HG03045 (cell line): ENCODE data around the gene COG3.
A peak's percentile ranks its signal among the peaks of the same experiment; 100 is the strongest.

Source experiments
- ATAC-seq: cut with Tn5 transposase; IDR thresholded peaks from one replicate; pipeline ENCODE4 v1.9.1; 2021; ENCODE audit warnings: mild to moderate bottlenecking, moderate library complexity; ENCODE audit not compliant: unreplicated experiment

COG3 gene

DNA sequence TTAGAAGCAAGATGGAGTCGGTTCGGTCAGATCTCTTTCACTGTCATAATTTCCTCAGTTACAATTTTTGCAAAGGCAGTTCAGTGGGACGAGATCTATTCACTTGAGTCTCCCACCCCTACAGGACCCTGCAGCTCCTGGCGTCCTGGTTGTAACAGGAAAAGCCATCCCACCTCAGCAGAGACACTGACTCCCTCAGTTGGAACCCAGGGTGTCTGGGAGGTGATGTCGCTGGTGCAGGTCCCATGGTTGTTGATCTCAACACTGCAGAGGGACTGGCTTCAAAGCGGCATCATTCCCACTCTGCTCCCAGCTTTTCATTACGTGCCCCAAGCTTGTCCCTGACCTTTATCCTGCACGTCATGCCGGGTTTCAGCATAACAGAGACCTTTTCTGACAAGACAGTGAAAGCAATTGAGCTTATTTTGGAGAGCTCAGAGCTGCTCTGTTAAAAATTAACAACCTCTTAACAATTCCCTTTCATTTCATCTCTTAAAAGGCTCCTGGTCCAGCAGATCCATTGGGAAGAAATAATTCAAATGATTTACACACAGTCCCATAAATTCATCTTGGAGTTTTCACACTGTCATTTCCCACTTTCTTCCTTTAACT, 17.6 kb upstream of the COG3 start:
- no peak for ATAC-seq

GRCh38 chr13:45448965-45449559, 15.7 kb upstream of the COG3 start:
- no peak for ATAC-seq

GRCh38 chr13:45451282-45451681, 13.5 kb upstream of the COG3 start:
- ATAC-seq, result no peak

GRCh38 chr13:45454204-45454603, 10.5 kb upstream of the COG3 start:
- ATAC-seq, result no peak

DNA sequence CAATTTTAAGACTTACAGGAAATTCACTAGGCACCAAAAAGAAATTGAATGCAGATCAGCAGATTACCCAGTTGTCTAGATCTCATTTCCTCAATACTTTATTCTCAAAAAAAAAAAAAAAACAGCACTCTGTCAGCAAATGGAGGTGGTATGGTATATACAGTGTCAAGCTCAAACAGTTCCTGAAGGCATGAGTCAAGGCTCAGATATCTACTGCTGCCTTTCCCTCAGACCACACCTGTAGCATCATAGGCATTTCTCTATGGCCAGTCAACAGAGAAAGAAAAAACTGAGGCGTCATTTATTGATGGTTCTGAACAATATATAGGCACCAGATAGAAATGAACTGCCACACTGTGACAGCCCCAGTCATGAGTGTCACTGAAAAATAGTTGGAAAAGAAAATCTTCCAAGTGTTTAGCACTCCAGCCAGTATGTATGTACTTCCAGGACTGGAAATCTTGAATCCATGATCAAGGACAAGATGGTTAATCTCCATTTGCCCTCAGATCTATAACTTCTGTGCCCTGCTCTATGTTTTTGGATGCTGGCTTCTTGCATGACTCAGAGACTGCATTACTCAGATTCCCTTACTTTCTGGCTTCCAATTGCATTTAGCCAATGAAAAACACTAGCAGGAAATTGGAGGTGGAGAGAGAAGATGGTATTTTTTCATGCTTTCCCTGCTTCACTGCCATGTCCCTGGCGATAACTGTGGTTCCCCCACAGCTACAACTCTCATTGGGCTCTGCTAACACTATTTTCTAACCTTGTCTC, 8.4 kb upstream of the COG3 start:
- ATAC-seq, result no peak

GRCh38 chr13:45464141-45464686, 525 bp upstream of the COG3 start:
- no peak for ATAC-seq

GRCh38 chr13:45466359-45466758, 1.6 kb downstream of the COG3 start:
- no peak for ATAC-seq

DNA sequence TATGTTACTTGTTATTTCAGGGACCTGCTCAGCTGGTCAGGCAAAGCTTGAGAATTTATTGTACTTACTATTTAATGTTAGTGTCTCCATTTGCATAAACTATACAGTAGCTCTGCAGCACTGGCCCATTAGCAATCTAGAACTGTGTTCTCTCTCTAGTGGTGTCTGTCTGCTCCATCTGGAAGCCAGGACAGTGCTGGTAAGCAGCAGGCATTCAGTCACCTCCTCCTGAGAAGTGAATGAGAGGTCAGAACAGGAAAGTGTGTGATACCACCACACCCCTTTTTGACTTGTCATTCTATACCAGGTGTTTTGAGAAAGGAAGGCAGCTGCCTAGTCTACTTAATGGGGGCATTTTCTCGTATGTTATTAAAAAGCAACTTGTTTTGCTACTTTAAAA, 3.9 kb downstream of the COG3 start:
- no peak for ATAC-seq

DNA sequence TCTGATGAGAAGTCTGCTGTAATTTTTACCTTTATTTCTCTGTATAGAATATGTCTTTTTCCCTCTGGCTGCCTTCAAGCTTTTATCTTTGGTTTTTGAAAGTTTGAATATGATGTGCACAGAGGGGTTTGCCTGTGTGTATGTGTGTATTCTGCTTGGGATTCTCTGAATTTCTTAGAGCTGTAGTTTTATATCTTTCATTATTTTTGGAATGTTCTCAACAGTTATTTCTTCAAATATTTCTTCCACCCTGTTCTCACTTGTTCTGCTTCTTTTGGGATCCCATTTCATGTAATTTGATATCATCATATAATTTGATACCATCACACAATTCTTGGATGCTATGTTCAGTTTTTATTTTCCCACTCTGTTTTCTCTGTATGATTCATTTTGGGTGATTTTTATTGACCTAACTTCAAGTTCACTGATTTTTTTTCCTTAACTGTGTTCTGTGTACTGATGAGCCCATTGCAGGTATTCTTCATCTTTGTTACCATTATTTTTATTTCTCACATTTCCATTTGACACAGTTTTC, 7.5 kb downstream of the COG3 start:
- ATAC-seq, result no peak

- no peak for ATAC-seq
Measured at GRCh38 chr13:45473627-45474026, 8.9 kb downstream of the COG3 start.

DNA sequence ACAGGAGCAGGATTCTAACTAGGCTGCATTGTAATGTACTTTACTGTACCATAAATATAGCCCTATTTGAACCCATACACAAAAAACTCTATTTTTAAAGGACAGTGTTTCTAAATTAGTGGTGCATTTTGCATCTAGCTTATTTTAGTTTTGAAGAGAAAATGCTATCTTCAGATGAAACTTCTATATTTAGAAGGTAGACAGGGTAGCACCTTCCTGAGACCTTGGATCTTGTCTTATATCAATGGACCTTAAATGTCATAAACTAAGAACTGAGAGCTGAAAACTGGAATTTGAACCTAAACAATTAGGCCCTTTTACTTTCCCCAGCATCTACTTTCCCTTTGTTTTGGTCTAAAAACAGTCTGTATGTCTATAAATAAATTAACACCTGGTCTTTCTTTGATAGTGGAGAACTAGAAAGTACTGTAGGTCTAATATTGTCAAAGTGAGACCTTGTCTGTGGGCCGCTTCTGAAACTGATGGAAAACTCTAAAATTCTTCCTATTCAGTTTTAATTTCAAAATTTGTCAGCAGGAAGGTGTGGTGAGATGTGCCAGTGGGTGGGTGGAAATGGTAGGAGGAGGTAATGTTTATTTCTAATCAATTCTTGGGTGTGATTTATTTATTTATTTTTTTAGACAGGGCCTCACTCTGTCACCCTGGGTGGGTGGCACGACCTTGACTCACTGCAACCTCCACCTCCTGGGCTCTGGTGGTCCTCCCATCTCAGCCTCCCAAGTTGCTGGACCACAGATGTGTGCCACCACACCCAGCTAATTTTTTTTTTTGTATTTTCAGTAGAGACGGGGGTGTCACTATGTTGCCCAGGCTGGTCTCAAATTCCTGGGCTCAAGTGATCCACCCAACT, 10.1 kb downstream of the COG3 start:
- ATAC-seq, result peak; percentile 65

- ATAC-seq, result no peak
Measured at GRCh38 chr13:45479661-45480060, 14.9 kb downstream of the COG3 start.

- ATAC-seq, result no peak
Measured at GRCh38 chr13:45481688-45482087, 16.9 kb downstream of the COG3 start.

DNA sequence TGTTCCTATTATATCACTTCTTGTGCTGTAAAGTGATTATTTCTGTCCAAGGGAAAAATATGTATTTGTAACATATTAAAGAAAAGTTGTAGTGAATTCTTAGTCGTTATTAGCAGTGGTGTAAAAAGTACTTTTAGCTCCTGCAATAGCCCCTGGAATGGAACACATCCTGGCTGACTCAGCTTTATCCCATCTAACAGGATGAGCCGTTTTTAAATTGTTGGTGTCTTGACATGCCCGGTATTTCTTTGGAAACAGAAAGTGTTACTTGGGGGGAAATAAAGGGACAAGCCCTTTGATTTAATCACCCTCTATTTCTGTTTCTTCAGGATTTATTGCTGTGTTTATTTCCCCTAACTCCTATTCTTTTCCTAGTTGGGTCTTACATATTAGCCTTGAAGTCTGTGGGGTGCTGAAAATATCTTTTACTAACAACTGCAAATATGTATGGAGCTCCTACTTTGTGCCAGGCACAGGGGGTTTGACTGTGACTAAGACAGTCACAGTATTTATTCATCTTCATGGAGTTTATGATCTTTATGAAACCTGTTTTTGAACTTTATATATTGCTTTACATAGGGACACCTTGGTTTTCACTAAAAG, 17.9 kb downstream of the COG3 start:
- ATAC-seq, result no peak

- ATAC-seq, result no peak
Measured at GRCh38 chr13:45487604-45488003, 22.9 kb downstream of the COG3 start.

DNA sequence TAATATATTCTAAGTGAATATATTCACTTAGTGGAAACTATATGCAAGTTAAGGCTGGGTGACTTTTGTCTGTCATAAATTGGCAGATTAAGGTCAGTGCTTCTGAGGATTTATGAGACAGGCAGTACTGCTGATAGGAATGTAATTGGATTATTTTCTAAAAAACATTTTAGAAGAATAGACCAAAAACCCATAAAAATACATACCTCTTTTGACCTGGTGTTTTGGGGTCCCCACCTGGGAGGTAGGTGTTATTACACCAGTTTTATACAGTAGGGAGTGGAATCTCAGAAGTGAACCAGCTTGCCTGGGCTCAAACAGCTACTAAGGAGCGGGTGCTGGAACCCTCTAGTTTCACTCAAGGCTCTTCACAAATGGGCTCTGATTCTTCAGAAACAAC, 25.3 kb downstream of the COG3 start:
- no peak for ATAC-seq

DNA sequence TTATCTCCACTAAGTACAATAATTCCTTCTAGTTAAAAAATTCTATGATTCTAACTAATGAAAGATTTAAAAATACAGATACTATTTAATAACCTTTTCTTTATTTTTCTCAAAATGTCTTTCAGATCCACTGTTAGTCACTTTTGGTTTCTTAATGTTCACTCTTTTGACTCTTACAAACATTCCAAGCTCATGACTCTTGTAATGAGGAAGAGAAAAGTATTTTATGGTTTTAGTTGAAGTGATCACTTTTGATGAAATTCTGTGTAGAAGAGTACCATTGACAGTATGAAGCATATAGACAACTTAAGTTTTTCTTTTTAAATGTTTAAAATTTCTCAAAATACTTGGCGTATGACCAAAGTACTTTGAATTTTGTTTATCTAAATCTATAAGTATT, 27.8 kb downstream of the COG3 start:
- ATAC-seq, result no peak

DNA sequence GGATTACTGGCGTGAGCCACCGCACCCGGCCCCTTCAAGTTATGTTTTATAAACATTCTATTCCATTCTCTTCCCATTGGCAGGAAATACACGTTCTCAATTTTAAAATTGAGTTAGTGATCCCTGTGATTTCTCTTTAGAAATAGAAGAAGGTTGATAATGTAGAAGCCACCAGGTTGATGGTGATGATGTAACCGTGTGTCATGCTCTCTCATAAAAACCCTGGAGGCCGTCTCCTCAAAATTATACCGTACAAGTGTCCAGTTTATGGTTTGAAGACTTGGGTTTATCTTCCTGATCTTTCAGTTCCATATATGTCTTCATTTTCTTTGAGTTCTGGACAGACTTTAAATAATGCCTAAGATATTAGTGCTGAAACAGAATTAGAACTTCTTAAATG, 32.2 kb downstream of the COG3 start:
- ATAC-seq, result no peak

DNA sequence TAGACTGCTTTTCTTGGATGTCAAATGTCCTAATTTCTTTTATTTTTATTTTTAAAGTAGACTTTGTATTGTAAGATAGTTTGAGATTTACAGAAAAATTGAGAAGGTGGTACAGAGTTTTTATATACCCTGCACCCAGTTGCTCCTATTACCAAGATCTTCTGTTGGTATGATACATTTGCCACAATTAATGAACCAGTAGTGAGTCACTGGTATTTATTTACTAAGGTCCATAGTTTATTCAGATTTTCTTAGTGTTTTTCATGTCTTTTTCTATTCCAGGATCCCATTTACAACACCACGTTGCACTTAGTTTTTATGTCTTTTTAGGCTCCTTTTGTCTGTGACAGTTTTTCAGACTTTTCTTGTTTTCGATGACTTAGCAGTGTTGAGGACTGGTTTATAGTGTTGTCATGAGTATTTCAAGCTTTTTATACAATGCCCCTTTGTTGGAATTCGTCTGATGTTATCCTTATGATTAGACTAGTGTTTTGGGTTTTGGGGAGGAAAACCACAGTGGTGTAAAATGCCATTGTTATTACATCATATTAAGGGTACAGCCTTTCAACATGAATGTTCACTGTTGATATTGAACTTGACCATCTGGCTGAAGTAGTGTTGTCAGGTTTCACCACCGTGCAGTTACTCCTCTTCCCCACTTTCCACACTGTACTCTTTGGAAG, 35.9 kb downstream of the COG3 start:
- no peak for ATAC-seq

GRCh38 chr13:45501175-45501526, 36.4 kb downstream of the COG3 start:
- no peak for ATAC-seq
